ENCODE measurements around the gene FAM222A.

FAM222A gene

DNA sequence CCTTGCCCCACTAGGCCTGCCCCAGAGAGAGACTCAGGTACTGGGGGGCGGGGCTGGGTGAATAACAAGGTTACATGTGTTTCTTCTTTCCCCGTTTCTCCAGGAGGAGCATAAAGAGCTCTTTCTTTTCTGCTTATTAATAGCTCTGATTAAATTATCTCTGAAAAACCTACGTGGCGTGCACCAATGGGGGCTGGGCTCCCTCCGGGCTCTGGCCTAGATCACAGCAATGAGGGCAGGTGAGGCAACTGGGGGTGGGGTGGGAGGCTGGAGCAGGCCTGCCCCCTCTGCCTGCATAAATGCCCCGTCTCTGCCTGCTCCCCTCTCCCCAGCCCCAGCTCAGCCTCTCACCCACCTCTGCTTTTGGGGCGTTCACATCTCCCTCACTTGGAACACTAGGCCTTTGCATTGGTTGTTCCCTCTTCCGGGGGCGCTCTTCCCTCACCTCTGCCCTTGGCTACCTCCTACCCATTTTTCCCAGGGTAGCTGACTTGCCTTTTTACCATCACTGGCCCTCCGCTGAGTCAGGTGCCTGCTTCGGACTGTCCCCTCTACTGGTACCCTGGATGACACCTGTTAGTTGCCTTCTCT, 4.1 kb upstream of the FAM222A start:
- TF ChIP-seq GABPA (IDR thresholded peaks at IDR 0.05; ENCODE audit: low read depth) (no peak), CTCF (IDR thresholded peaks at IDR 0.05; ENCODE audit: insufficient read depth, low read length) (no peak), POLR2AphosphoS5 (IDR thresholded peaks at IDR 0.05; ENCODE audit: low read depth) (no peak), SPI1 (IDR thresholded peaks at IDR 0.05; ENCODE audit: borderline replicate concordance, low read depth) (no peak)
- TF ChIP-seq, protein P1, sequence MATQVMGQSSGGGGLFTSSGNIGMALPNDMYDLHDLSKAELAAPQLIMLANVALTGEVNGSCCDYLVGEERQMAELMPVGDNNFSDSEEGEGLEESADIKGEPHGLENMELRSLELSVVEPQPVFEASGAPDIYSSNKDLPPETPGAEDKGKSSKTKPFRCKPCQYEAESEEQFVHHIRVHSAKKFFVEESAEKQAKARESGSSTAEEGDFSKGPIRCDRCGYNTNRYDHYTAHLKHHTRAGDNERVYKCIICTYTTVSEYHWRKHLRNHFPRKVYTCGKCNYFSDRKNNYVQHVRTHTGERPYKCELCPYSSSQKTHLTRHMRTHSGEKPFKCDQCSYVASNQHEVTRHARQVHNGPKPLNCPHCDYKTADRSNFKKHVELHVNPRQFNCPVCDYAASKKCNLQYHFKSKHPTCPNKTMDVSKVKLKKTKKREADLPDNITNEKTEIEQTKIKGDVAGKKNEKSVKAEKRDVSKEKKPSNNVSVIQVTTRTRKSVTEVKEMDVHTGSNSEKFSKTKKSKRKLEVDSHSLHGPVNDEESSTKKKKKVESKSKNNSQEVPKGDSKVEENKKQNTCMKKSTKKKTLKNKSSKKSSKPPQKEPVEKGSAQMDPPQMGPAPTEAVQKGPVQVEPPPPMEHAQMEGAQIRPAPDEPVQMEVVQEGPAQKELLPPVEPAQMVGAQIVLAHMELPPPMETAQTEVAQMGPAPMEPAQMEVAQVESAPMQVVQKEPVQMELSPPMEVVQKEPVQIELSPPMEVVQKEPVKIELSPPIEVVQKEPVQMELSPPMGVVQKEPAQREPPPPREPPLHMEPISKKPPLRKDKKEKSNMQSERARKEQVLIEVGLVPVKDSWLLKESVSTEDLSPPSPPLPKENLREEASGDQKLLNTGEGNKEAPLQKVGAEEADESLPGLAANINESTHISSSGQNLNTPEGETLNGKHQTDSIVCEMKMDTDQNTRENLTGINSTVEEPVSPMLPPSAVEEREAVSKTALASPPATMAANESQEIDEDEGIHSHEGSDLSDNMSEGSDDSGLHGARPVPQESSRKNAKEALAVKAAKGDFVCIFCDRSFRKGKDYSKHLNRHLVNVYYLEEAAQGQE (IDR thresholded peaks at IDR 0.05; ENCODE audit: insufficient replicate concordance, low read depth), result no peak
- Histone ChIP-seq H3K4me3 (replicated peaks; ENCODE audit: insufficient read depth, low read length) (no peak overlapping the region), H3K27me3 (ENCODE audit: insufficient read depth, poor library complexity, severe bottlenecking) (peaks cover 12% of the 10 kb centered on the region), H3K27ac (replicated peaks) (no peak overlapping the region)
- no peak for DNase-seq (ENCODE audit: low read depth in 1 of 2, low spot score in 1 of 2)

- H3K4me3 ChIP-seq (replicated peaks; ENCODE audit: insufficient read depth, low read length), result no peak overlapping the region
- no peak for DNase-seq (ENCODE audit: low read depth in 1 of 2, low spot score in 1 of 2)
- peaks cover 14% of the 10 kb centered on the region for H3K27me3 ChIP-seq (ENCODE audit: insufficient read depth, poor library complexity, severe bottlenecking)
- H3K27ac ChIP-seq (replicated peaks), result no peak overlapping the region
- TF ChIP-seq GABPA (IDR thresholded peaks at IDR 0.05; ENCODE audit: low read depth), result no peak
- TF ChIP-seq CTCF (IDR thresholded peaks at IDR 0.05; ENCODE audit: insufficient read depth, low read length), result no peak
- TF ChIP-seq SPI1 (IDR thresholded peaks at IDR 0.05; ENCODE audit: borderline replicate concordance, low read depth), result no peak
- no peak for TF ChIP-seq POLR2AphosphoS5 (IDR thresholded peaks at IDR 0.05; ENCODE audit: low read depth)
- TF ChIP-seq, protein P1 (IDR thresholded peaks at IDR 0.05; ENCODE audit: insufficient replicate concordance, low read depth), result no peak
These were observed 3.3 kb upstream of the FAM222A start for GRCh38 chr12:109710205-109710746.

GRCh38 chr12:109710747-109711595, 2.7 kb upstream of the FAM222A start:
- H3K27ac ChIP-seq (replicated peaks), result no peak overlapping the region
- DNase-seq (ENCODE audit: low read depth in 1 of 2, low spot score in 1 of 2), result no peak
- H3K4me3 ChIP-seq (replicated peaks; ENCODE audit: insufficient read depth, low read length), result no peak overlapping the region
- H3K27me3 ChIP-seq (ENCODE audit: insufficient read depth, poor library complexity, severe bottlenecking), result peaks cover 14% of the 10 kb centered on the region
- TF ChIP-seq POLR2AphosphoS5 (IDR thresholded peaks at IDR 0.05; ENCODE audit: low read depth), result no peak
- TF ChIP-seq, protein P1 (IDR thresholded peaks at IDR 0.05; ENCODE audit: insufficient replicate concordance, low read depth), result no peak
- TF ChIP-seq GABPA (IDR thresholded peaks at IDR 0.05; ENCODE audit: low read depth), result no peak
- no peak for TF ChIP-seq SPI1 (IDR thresholded peaks at IDR 0.05; ENCODE audit: borderline replicate concordance, low read depth)
- TF ChIP-seq CTCF (IDR thresholded peaks at IDR 0.05; ENCODE audit: insufficient read depth, low read length), result no peak
